Measurements from ENCODE around the gene NOX4. TPM values are rescaled to one million over a fixed set of nuclear protein-coding genes. Genes with fewer than 3 reads are reported as not detected.
"Not testable (repeated sequence)": the region's sequence is repeated elsewhere in the genome, so short reads cannot be mapped to it uniquely, and the experiment has no call there.

Gene NOX4
- polyA plus RNA-seq, 1 donor: 62.9 TPM

DNA sequence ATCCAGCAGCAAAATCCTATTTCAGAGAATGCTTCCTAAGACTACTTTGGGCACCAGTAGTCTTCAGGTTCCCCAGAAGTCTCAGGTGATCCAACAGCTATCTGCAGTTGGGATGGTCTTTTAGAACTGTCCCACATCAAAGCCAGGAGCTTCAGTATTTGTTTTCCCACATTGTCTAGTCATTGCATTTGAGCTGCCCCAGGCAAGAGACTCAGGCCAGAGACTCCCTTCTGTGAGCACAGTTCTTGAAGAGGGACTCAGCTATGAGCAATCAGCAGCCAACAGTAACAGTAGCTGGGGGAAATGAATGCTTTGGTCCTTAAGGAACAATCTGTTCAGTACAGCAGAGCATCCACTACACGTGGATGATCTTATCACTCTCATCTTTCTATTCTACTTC lies 188.1 kb downstream of the NOX4 start:
- DNase-seq: not testable (repeated sequence)

- not testable (repeated sequence) for DNase-seq
Measured at GRCh38 chr11:89295023-89295422, 196.2 kb downstream of the NOX4 start.

- DNase-seq: peak; percentile 8
Measured at GRCh38 chr11:89293965-89294679, 197.1 kb downstream of the NOX4 start.

DNA sequence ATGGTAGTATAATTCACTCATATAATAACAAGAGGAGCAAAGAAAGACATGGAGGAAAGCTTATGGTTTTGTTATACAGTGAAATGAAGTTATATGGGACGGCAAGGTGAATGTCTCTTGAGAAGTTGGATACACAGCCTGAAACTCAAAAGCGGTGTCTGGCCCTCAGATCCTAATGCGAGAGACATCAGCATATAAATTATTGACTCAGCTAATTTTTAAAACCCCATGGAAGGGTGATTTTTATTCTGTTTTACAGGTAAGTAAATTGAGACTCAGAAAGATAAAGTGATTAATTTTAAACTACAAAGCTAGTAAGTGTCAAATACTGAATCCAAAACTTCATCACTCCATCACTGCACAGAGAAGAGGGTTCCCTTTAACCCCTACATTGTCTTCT lies 203.2 kb downstream of the NOX4 start:
- DNase-seq: not testable (repeated sequence)

GRCh38 chr11:89286601-89287000 lies 204.6 kb downstream of the NOX4 start:
- not testable (repeated sequence) for DNase-seq

GRCh38 chr11:89281032-89281677 lies 210.0 kb downstream of the NOX4 start:
- DNase-seq: not testable (repeated sequence)

DNA sequence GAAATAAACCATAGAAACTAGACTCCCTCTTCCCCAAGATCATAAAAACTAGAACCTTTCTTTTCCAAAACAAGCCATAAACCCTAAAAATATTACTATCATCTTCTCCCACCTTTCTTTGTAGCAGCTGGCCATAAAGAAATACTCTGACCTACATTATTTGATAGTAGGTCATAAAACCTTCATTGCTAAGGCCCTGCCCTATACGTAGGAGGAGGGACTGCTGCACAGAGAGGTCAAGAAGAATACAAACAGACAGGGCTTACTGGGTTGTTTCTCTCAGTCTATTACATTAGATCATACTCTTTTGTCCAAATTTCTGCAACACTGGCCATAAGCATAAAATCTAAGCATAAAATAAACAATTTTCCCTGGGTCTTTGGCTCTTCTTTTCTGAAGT lies 212.0 kb downstream of the NOX4 start:
- no peak for DNase-seq

DNA sequence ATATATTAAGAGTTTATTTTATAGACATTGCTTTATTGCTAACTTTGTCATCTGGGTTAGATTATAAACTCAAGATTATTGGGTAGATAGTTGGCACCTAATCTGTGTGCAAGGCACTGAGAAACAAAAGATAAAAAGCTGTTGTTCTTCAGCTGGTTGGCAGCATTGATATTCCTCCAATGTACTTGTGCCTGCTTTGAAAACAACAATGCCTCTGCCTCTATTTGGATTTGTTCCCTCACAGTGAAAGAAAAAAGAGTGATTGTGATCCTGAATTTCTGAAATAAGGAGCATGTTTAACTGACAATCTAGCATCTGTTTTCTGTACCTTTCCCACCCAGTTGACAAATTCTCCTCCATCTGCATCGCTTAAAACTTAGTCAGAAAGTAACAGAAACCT lies 215.2 kb downstream of the NOX4 start:
- DNase-seq: no peak

Other genes starting within 250 kb of the NOX4 start
- not detected for gene TRIM77, start 218.9 kb upstream of the NOX4 start, polyA plus RNA-seq (ENCODE audit: insufficient read length)

Data from left kidney (tissue), 2 donors.